Upper lobe of right lung (tissue), 1 donor: Measurements from ENCODE around the gene DNAJB4. TPM values are rescaled to one million over a fixed set of nuclear protein-coding genes. Genes with fewer than 3 reads are reported as not detected.
"Not testable (repeated sequence)": the region's sequence is repeated elsewhere in the genome, so short reads cannot be mapped to it uniquely, and the experiment has no call there.

Experiments used
- ATAC-seq: fragments of 200-7000 bp; cut with Tn5 transposase; one replicate; pipeline ENCODE4 v1.9.1; 2020; ENCODE audit warnings: mild to moderate bottlenecking, moderate library complexity
- DNase-seq: peaks from one replicate; pipeline ENCODE4 v3.0.0-alpha.2; 2020
- H3K27ac ChIP-seq: fragments of 200-600 bp; one replicate; pipeline ENCODE4 v1.8.0; 2022
- H3K27me3 ChIP-seq: fragments of 200-600 bp; one replicate; pipeline ENCODE4 v1.8.0; 2022; ENCODE audit warnings: mild to moderate bottlenecking
- H3K36me3 ChIP-seq: fragments of 200-600 bp; one replicate; pipeline ENCODE4 v1.8.0; 2022
- H3K4me1 ChIP-seq: fragments of 200-600 bp; one replicate; pipeline ENCODE4 v1.8.0; 2022
- H3K4me3 ChIP-seq: fragments of 200-600 bp; one replicate; pipeline ENCODE4 v1.8.0; 2022; ENCODE audit warnings: mild to moderate bottlenecking
- H3K9me3 ChIP-seq: fragments of 200-600 bp; one replicate; pipeline ENCODE4 v1.8.0; 2022
- intact Hi-C: fragments of 100-400 bp; cut with DNase I; formaldehyde crosslinking; loops from one replicate; pipeline ENCODE4 v1.11.0; 2022
- total RNA-seq: library from RNA; stranded (reverse); fragmentation: NEBNext Ultra II Directional; extraction: Animal tissue kit (Norgen Biotek cat#: 25700); gene quantifications from one replicate; pipeline ENCODE4 v1.2.1, GENCODE V29; 2021
- TF ChIP-seq, protein P1 (sequence below): fragments of 200-600 bp; IDR thresholded peaks from one replicate; pipeline ENCODE4 v1.8.0; 2022; ENCODE audit warnings: antibody characterized with exemption
- donor health status: DM: no; HTN: yes; CAD: no; lungs with severe emphysema.

DNAJB4 gene
- total RNA-seq, 1 donor from 2014 or later, result 35.8 TPM

- Histone ChIP-seq H3K27ac (no peak overlapping the region), H3K9me3 (no peaks in the 10 kb centered on the region)
- ATAC-seq, result no peak
These were observed 13.1 kb upstream of the DNAJB4 start for GRCh38 chr1:77991638-77992037.

DNA sequence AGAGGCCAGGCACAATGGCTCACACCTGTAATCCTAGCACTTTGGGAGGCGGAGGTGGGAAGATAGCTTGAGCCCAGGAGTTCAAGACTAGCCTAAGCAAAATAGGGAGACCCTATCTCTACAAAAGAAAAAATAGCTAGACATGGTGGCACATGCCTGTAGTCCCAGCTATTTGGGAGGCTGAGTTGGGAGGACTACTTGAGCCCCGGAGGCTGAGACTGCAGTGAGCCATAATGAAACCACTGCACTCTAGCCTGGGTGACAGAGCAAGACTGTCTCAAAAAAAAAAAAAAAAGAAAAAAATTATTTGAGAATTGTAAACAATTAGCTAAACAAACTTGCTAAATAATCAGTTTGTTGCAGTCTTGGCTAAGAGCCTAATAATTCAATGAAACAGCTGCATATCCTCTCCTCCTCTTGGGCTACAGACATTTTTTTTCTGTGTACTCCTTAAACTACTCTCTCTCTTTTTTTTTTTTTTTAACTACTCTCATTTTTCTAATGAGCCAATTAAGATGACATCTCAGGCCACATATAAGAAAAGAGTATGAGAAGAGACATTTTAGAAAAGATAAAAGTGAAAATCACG, 10.5 kb upstream of the DNAJB4 start:
- DNase-seq (no peak), ATAC-seq (no peak)
- H3K4me3 ChIP-seq, result no peak overlapping the region
- H3K36me3 ChIP-seq, result peaks cover 7% of the 10 kb centered on the region
- intact Hi-C loops, result no loop called here
- H3K9me3 ChIP-seq, result no peaks in the 10 kb centered on the region
- H3K27ac ChIP-seq, result no peak overlapping the region
- TF ChIP-seq, protein P1, sequence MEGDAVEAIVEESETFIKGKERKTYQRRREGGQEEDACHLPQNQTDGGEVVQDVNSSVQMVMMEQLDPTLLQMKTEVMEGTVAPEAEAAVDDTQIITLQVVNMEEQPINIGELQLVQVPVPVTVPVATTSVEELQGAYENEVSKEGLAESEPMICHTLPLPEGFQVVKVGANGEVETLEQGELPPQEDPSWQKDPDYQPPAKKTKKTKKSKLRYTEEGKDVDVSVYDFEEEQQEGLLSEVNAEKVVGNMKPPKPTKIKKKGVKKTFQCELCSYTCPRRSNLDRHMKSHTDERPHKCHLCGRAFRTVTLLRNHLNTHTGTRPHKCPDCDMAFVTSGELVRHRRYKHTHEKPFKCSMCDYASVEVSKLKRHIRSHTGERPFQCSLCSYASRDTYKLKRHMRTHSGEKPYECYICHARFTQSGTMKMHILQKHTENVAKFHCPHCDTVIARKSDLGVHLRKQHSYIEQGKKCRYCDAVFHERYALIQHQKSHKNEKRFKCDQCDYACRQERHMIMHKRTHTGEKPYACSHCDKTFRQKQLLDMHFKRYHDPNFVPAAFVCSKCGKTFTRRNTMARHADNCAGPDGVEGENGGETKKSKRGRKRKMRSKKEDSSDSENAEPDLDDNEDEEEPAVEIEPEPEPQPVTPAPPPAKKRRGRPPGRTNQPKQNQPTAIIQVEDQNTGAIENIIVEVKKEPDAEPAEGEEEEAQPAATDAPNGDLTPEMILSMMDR, result no peak
- no peaks in the 10 kb centered on the region for H3K27me3 ChIP-seq
- H3K4me1 ChIP-seq, result no peaks in the 10 kb centered on the region

More at GRCh38 chr1:77991638-77992037, 13.1 kb upstream of the DNAJB4 start:
- intact Hi-C loops, result no loop called here
- Histone ChIP-seq H3K4me3 (no peak overlapping the region), H3K36me3 (peaks cover 7% of the 10 kb centered on the region), H3K4me1 (no peaks in the 10 kb centered on the region), H3K27me3 (no peaks in the 10 kb centered on the region)
- no peak for DNase-seq
- TF ChIP-seq, protein P1, result no peak

GRCh38 chr1:77996734-77997133, 8.0 kb upstream of the DNAJB4 start:
- Histone ChIP-seq H3K4me3 (no peak overlapping the region), H3K27me3 (no peaks in the 10 kb centered on the region), H3K9me3 (no peaks in the 10 kb centered on the region), H3K36me3 (peaks cover 7% of the 10 kb centered on the region), H3K27ac (no peak overlapping the region), H3K4me1 (peaks cover 3% of the 10 kb centered on the region)
- TF ChIP-seq, protein P1, result no peak
- DNase-seq (no peak), ATAC-seq (no peak)
- intact Hi-C loops, result no loop called here

- H3K36me3 ChIP-seq, H3K9me3 ChIP-seq, intact Hi-C loops, DNase-seq, H3K4me1 ChIP-seq, H3K27ac ChIP-seq, ATAC-seq, H3K27me3 ChIP-seq, H3K4me3 ChIP-seq: not testable (repeated sequence)
These were observed 4.2 kb upstream of the DNAJB4 start for GRCh38 chr1:78000536-78000935.

DNA sequence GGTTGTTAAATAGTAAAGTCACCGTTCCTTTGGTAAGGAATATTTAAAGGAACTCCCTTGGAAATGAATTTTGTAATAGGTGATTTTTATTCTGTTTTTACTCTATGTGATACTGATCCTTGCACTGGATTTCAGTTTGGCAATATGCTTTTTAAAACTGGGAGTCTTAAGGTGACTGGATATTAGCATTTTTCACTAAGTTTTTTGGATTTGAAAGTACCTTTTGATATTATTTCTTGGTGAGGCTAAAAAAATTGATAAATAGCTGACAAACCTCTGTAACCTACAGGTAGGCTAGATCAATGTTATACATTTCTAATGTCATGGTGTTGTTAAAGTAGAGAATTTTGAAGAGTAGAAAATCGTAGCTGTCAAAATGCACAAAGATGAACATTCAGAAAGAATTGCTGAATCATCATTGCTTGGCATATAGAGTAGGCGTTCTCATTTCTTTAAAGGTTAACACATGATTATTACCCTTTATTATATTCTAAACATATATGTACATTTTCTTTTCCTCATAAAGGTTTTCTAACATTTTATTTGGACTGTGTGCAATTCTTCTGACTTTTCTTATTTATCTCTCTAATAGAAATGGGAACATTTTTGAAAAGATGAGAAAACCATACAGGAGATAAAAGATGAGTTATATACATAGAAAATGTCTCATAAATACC, 1.5 kb upstream of the DNAJB4 start:
- Histone ChIP-seq H3K9me3 (no peaks in the 10 kb centered on the region), H3K27me3 (no peaks in the 10 kb centered on the region), H3K4me1 (peaks cover 12% of the 10 kb centered on the region), H3K27ac (peak overlapping the region; percentile 83), H3K36me3 (no peaks in the 10 kb centered on the region), H3K4me3 (no peak overlapping the region)
- ATAC-seq, result no peak
- DNase-seq, result no peak
- TF ChIP-seq, protein P1, result no peak
- intact Hi-C loops, result no loop called here

GRCh38 chr1:78003882-78004718, 639 bp upstream of the DNAJB4 start:
- Histone ChIP-seq H3K27ac (peak overlapping the region; percentile 83), H3K27me3 (no peaks in the 10 kb centered on the region), H3K4me1 (peaks cover 14% of the 10 kb centered on the region), H3K4me3 (peak overlapping the region; percentile 69), H3K9me3 (no peaks in the 10 kb centered on the region), H3K36me3 (no peaks in the 10 kb centered on the region)
- DNase-seq (no peak), ATAC-seq (peak; percentile 64)
- TF ChIP-seq, protein P1, result no peak
- intact Hi-C loops, result no loop called here
